Measurements from ENCODE around the gene CLUH.

GRCh38 chr17:2703181-2703580 is 8.4 kb downstream of the CLUH start:
- TF ChIP-seq CTCF (IDR thresholded peaks at IDR 0.05) (no peak), POLR2A (IDR thresholded peaks at IDR 0.05) (no peak)

Measured in right lobe of liver (tissue), 4 donors.